Measurements from ENCODE around the gene RNF182. TPM values are rescaled to one million over a fixed set of nuclear protein-coding genes. Genes with fewer than 3 reads are reported as not detected.

RNF182 gene
- total and polyA plus RNA-seq, 2 donors (not counting 1 experiment from before 2014, with no cell fraction given), result 0.10 TPM; not detected in 1

GRCh38 chr6:13920552-13920951 lies 4.2 kb upstream of the RNF182 start:
- H3K4me3 Mint-ChIP-seq, result no peak overlapping the region
- no peaks in the 10 kb centered on the region for H3K9me3 Mint-ChIP-seq (ENCODE audit: insufficient read depth)
- intact Hi-C loops (cut with micrococcal nuclease), result no loop called here
- H3K4me1 Mint-ChIP-seq, result peaks cover 15% of the 10 kb centered on the region
- H3K27ac Mint-ChIP-seq, result no peak overlapping the region
- Histone ChIP-seq H3K4me2 (replicated peaks; ENCODE audit: low read depth, low read length, poor library complexity, severe bottlenecking) (no peak overlapping the region), H3K27me3 (replicated peaks in 1 of 4; ENCODE audit: control extremely low read depth in 1 of 4, control insufficient read depth in 3 of 4, insufficient read depth in 4 of 4, low read length in 3 of 4) (peaks cover 0 to 28% (median 17%) of the 10 kb centered on the region in 4 experiments), H3K79me2 (ENCODE audit: control insufficient read depth, insufficient read depth, low read length) (no peaks in the 10 kb centered on the region), H3K27ac (ENCODE audit: low read length in 2 of 2) (no peak overlapping the region), H3K4me3 (ENCODE audit: control extremely low read depth in 1 of 5, extremely low read depth in 1 of 5, insufficient read depth in 1 of 5, low read depth in 2 of 5, low read length in 4 of 5) (no peak overlapping the region), H3K4me1 (ENCODE audit: control insufficient read depth in 2 of 2, insufficient read depth in 2 of 2, low read length in 2 of 2) (peaks cover 13 to 15% of the 10 kb centered on the region in 2 donors), H4K20me1 (ENCODE audit: control insufficient read depth, insufficient read depth, low read length, poor library complexity, severe bottlenecking) (no peaks in the 10 kb centered on the region), H2AFZ (ENCODE audit: insufficient read depth, low read depth, low read length, poor library complexity, severe bottlenecking) (no peak overlapping the region), H3K36me3 (replicated peaks in 1 of 2; ENCODE audit: control extremely low read depth in 1 of 2, control insufficient read depth in 1 of 2, extremely low read depth in 1 of 2, insufficient read depth in 2 of 2, low read length in 1 of 2) (no peaks in the 10 kb centered on the region), H3K9me3 (ENCODE audit: control extremely low read depth in 1 of 3, control insufficient read depth in 2 of 3, insufficient read depth in 1 of 3, low read length in 2 of 3) (peaks cover 0 to 4% (median 0%) of the 10 kb centered on the region in 3 donors), H3K9ac (ENCODE audit: low read length) (no peak overlapping the region)
- TF ChIP-seq EZH2 (IDR thresholded peaks at IDR 0.05; ENCODE audit: borderline replicate concordance, insufficient read depth, low read depth, low read length, poor library complexity, severe bottlenecking) (no peak), CTCF (IDR thresholded peaks at IDR 0.05) (no peak)
- DNase-seq (no peak), ATAC-seq (ENCODE audit: low read depth) (no peak)
- WGBS (ENCODE audit: insufficient coverage), result no CpG with 5 or more reads among the region's 4 CpGs
- POLR2A ChIA-PET, result no interaction called here
- CTCF ChIA-PET, result interaction anchor here (1.5 to 1.9 kb wide), 2 partner anchors 12 to 146 kb away, joined by 3 to 4 read pairs; no protein-coding TSS in a partner anchor
- H3K27me3 Mint-ChIP-seq, result peaks cover 35% of the 10 kb centered on the region

DNA sequence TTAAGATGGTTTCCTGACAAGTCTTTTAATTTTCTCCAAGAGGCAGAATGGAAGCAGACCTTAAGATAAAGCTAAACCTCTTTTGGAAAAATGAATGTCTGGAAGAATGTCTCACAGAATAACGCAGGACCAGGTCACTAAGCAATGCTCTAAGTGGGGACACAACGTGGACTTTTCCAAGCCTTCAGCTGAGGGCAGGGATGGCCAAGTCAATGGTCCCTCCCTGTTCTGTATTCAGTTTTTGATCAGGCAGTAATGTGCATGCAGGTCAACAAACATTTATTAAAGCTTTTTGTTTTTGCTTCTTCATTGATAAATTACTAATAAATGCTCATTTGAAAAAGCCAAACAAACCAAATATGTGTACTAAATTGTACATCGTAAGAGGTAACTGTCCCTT lies 2.0 kb upstream of the RNF182 start:
- peaks cover 15 to 22% of the 10 kb centered on the region in 2 donors for H3K4me1 ChIP-seq (ENCODE audit: control insufficient read depth in 2 of 2, insufficient read depth in 2 of 2, low read length in 2 of 2)
- no peaks in the 10 kb centered on the region for H4K20me1 ChIP-seq (ENCODE audit: control insufficient read depth, insufficient read depth, low read length, poor library complexity, severe bottlenecking)
- no peak overlapping the region for H3K27ac ChIP-seq (ENCODE audit: low read length in 2 of 2)
- H3K36me3 ChIP-seq (replicated peaks in 1 of 2; ENCODE audit: control extremely low read depth in 1 of 2, control insufficient read depth in 1 of 2, extremely low read depth in 1 of 2, insufficient read depth in 2 of 2, low read length in 1 of 2), result no peaks in the 10 kb centered on the region
- DNase-seq (no peak), ATAC-seq (ENCODE audit: low read depth) (no peak)
- ChIA-PET POLR2A (no interaction called here), CTCF (interaction anchor here (0.8 to 4.1 kb wide), 6 partner anchors 11 to 222 kb away, joined by 3 to 33 read pairs (median 7); no protein-coding TSS in a partner anchor)
- no peaks in the 10 kb centered on the region for H3K79me2 ChIP-seq (ENCODE audit: control insufficient read depth, insufficient read depth, low read length)
- H3K4me3 ChIP-seq (ENCODE audit: control extremely low read depth in 1 of 5, extremely low read depth in 1 of 5, insufficient read depth in 1 of 5, low read depth in 2 of 5, low read length in 4 of 5), result no peak overlapping the region
- no peak for TF ChIP-seq EZH2 (IDR thresholded peaks at IDR 0.05; ENCODE audit: borderline replicate concordance, insufficient read depth, low read depth, low read length, poor library complexity, severe bottlenecking)
- peaks cover 0 to 50% (median 35%) of the 10 kb centered on the region in 4 experiments for H3K27me3 ChIP-seq (replicated peaks in 1 of 4; ENCODE audit: control extremely low read depth in 1 of 4, control insufficient read depth in 3 of 4, insufficient read depth in 4 of 4, low read length in 3 of 4)
- H3K4me2 ChIP-seq (replicated peaks; ENCODE audit: low read depth, low read length, poor library complexity, severe bottlenecking), result no peak overlapping the region
- H3K9me3 Mint-ChIP-seq (ENCODE audit: insufficient read depth), result no peaks in the 10 kb centered on the region
- no peak overlapping the region for H3K4me3 Mint-ChIP-seq
- H3K9ac ChIP-seq (ENCODE audit: low read length), result no peak overlapping the region
- no peak overlapping the region for H3K27ac Mint-ChIP-seq
- peaks cover 13% of the 10 kb centered on the region for H3K4me1 Mint-ChIP-seq
- WGBS (ENCODE audit: insufficient coverage), result 94% methylated on average over 2 of the region's 3 CpGs
- H3K9me3 ChIP-seq (ENCODE audit: control extremely low read depth in 1 of 3, control insufficient read depth in 2 of 3, insufficient read depth in 1 of 3, low read length in 2 of 3), result peaks cover 0 to 5% (median 4%) of the 10 kb centered on the region in 3 donors
- intact Hi-C loops (cut with micrococcal nuclease), result no loop called here
- no peak overlapping the region for H2AFZ ChIP-seq (ENCODE audit: insufficient read depth, low read depth, low read length, poor library complexity, severe bottlenecking)
- peaks cover 49% of the 10 kb centered on the region for H3K27me3 Mint-ChIP-seq

All from B cell (primary cell).